OCI-LY1 (cell line): ENCODE measurements around the gene CENPU.

Source experiments
- EZH2 ChIP-seq: fragments of 200-600 bp; sonication (generic), shearing (Covaris generic); IDR thresholded peaks from 2 replicates; pipeline ENCODE4 v1.8.0; 2017; ENCODE audit warnings: borderline replicate concordance, mixed run types, mild to moderate bottlenecking, antibody characterized with exemption, low read length, moderate library complexity, mixed read lengths
- TF ChIP-seq, protein P1 (sequence below): fragments of 200-600 bp; sonication (generic), shearing (Covaris generic); IDR thresholded peaks from 2 replicates; pipeline ENCODE4 v1.5.1; 2017; ENCODE audit warnings: mild to moderate bottlenecking, antibody characterized with exemption, low read length, moderate library complexity, mixed read lengths

DNA sequence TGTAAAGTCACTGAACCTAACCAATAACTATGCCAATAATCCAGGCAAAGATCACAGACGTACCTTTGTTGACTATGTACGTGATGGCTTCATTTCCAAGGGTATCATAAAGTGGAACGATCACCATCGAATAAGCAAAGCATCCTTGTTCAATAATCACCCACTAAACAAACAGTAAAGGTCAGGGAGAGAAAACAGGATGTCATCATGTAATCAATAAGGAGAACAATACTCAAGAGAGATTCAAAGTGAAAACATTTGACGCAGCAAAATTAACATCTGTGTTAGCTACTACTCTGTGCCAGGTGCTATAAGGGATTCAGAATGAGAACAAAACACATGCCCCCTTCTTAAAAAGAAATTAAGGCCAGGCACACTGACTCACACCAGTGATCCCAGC lies 42.9 kb upstream of the CENPU start:
- TF ChIP-seq, protein P1, sequence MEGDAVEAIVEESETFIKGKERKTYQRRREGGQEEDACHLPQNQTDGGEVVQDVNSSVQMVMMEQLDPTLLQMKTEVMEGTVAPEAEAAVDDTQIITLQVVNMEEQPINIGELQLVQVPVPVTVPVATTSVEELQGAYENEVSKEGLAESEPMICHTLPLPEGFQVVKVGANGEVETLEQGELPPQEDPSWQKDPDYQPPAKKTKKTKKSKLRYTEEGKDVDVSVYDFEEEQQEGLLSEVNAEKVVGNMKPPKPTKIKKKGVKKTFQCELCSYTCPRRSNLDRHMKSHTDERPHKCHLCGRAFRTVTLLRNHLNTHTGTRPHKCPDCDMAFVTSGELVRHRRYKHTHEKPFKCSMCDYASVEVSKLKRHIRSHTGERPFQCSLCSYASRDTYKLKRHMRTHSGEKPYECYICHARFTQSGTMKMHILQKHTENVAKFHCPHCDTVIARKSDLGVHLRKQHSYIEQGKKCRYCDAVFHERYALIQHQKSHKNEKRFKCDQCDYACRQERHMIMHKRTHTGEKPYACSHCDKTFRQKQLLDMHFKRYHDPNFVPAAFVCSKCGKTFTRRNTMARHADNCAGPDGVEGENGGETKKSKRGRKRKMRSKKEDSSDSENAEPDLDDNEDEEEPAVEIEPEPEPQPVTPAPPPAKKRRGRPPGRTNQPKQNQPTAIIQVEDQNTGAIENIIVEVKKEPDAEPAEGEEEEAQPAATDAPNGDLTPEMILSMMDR, result no peak
- TF ChIP-seq EZH2, result no peak
